ENCODE results near the gene THAP3.
A peak's percentile ranks its signal among the peaks of the same experiment; 100 is the strongest.

- TF ChIP-seq EP300 (IDR thresholded peaks at IDR 0.05) = peak in 1 of 2 donors; percentile 22
- TF ChIP-seq, protein P1, sequence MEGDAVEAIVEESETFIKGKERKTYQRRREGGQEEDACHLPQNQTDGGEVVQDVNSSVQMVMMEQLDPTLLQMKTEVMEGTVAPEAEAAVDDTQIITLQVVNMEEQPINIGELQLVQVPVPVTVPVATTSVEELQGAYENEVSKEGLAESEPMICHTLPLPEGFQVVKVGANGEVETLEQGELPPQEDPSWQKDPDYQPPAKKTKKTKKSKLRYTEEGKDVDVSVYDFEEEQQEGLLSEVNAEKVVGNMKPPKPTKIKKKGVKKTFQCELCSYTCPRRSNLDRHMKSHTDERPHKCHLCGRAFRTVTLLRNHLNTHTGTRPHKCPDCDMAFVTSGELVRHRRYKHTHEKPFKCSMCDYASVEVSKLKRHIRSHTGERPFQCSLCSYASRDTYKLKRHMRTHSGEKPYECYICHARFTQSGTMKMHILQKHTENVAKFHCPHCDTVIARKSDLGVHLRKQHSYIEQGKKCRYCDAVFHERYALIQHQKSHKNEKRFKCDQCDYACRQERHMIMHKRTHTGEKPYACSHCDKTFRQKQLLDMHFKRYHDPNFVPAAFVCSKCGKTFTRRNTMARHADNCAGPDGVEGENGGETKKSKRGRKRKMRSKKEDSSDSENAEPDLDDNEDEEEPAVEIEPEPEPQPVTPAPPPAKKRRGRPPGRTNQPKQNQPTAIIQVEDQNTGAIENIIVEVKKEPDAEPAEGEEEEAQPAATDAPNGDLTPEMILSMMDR (IDR thresholded peaks at IDR 0.05) = no peak
- TF ChIP-seq POLR2A (IDR thresholded peaks at IDR 0.05) = peak; percentile 29 to 49
Observed at GRCh38 chr1:6612641-6613360, 11.9 kb upstream of the THAP3 start.

Data from tibial nerve (tissue), 4 donors.